GM19238 (cell line): ENCODE measurements around the gene SPDYE2B.
"Not testable (repeated sequence)": the region's sequence is repeated elsewhere in the genome, so short reads cannot be mapped to it uniquely, and the experiment has no call there.

ENCODE experiments used
- DNase-seq: peaks from one replicate; pipeline ENCODE4 v3.0.0; 2011; ENCODE audit warnings: low spot score; ENCODE audit not compliant: insufficient read length

Gene SPDYE2B

DNA sequence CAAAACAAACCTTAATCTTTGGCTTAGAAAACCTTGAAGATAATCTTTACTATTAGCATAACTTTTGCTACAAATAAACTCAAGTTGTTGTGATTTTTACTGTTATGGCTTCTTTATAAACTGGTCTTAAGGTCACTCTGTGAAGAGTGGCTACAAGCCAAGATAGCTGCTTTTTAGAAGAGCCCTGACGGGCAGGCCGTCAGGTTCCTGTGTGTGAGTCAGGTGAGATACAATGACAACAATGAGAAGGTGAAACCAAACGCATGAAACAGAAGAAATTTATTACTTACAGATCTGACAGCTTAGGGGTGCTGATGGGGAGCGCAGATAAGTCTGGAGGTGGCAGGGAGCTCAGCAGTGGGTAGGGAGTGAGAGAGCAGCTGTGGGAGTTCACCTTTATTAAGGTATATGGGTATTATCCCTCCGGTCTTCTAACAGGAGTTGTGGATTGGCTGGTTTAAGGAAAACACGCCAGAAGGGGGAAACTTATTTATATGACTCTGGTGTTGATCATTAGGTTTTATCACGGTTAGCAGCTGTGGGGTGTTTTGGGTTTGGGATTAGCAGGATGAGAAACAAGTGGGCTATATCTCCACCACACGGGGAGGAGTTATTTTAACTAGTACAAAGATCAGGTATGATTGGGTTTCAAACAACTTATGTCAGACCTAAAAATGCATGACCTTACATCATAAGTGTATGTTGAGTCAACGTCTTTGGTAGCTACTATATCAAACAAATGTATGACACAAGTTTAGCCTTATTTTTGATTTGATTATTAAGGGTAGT lies 49.0 kb downstream of the SPDYE2B start:
- not testable (repeated sequence) for DNase-seq
